HG03354 (cell line): ENCODE measurements around the gene TSNAX.

Experiments
- ATAC-seq: cut with Tn5 transposase; IDR thresholded peaks from one replicate; pipeline ENCODE4 v1.9.1; 2021; ENCODE audit warnings: mild to moderate bottlenecking; ENCODE audit not compliant: unreplicated experiment, poor library complexity, severe bottlenecking

TSNAX gene

DNA sequence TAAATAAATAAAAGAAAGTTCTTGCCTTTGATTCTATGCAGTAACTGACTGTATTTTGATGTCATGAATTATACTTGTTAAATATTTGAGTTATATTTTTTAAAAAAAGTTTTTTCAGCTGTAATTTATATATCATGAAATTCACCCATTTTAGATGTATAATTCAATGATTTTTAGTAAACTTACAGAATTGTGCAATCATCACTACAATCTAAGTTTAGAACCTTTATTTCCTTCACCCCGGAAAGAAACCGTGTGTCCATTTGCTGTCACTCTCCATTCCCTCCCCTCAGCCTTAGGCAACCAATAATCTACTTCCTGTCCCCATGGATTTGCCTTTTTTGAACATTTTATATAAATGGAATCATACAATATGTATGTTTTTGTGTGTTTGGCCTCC is 65.7 kb downstream of the TSNAX start:
- no peak for ATAC-seq

DNA sequence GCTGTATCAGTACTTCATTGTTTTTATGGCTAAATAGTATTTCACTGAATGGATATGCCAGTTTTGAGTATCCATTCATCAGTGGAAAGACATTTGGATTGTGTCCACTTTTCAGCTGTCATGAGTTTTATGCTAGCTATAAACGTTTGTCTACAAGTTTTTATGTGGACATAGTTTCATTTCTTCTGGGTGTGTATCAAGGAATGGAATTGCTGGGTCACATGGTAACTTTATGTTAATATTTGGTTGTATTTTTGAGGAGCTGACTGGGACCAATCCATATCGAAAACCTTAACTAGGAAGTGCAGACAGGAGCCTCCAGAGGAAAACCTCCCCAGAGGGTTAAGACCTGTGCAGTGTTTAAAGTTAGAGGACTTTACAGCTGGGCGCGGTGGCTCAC is 66.3 kb downstream of the TSNAX start:
- no peak for ATAC-seq

DNA sequence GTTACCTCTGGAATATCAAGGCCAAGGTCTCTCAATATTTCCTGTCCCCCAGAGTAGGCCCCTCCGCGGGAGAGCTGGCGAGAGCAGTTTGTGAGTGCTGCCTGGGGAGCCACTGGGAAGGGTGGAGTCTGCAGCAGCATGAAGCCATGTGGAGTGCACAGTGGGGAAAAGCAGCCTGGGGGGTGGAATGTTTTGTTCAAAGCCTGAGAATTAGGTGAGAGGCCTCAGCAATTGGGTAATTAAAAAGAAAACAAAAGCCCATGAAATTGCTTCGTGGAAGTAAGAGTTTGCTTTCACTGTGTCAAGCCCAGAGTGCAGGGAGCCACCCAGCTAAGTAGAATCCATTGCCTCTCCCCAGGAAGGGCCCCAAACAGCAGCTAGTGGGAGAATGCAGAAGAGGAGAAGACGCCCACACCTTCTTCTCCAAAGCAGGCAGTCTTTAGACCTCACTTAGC is 67.9 kb downstream of the TSNAX start:
- no peak for ATAC-seq

DNA sequence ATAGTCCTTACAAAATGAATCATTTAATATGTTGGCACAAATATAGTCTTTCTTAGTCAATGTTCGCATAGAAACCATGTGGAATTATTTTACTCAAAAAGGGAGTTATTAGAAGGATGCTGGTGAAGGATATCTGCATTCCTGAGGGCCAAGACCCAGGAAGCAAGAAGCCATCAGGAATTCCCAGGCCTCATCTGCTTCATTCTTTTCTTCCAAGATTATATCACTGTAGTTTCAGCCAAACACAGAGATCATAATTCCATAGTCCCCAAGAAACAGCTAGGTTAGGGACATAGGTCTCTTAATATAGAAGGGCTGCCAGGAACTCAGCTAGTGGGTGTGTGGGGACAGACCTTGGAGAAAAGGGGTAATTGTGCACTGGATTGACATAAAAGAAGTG is 69.5 kb downstream of the TSNAX start:
- ATAC-seq, result no peak

DNA sequence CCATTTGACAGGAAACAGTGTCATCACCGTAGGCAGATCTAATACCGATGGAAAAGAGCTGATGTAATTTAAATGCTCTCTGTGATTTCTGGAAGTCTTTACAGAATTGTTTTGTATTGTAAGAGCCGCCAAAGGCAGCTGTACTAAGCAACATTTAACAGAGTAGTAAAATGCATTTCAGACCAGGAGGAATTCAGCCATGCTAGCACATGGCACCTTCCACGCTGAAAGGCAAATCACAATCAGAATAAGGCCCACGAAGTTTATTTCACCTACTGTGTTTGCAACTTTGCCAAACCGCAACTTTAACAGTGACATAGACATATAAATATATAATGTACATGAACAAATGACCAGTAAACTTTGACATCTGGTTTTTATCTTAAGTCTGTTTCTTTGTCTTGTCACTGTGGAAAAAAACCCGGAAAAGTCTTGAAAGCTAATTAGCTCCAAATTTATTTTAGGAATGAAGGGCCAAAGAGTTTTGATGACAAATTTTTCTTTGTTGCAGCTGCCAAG is 72.0 kb downstream of the TSNAX start:
- no peak for ATAC-seq

DNA sequence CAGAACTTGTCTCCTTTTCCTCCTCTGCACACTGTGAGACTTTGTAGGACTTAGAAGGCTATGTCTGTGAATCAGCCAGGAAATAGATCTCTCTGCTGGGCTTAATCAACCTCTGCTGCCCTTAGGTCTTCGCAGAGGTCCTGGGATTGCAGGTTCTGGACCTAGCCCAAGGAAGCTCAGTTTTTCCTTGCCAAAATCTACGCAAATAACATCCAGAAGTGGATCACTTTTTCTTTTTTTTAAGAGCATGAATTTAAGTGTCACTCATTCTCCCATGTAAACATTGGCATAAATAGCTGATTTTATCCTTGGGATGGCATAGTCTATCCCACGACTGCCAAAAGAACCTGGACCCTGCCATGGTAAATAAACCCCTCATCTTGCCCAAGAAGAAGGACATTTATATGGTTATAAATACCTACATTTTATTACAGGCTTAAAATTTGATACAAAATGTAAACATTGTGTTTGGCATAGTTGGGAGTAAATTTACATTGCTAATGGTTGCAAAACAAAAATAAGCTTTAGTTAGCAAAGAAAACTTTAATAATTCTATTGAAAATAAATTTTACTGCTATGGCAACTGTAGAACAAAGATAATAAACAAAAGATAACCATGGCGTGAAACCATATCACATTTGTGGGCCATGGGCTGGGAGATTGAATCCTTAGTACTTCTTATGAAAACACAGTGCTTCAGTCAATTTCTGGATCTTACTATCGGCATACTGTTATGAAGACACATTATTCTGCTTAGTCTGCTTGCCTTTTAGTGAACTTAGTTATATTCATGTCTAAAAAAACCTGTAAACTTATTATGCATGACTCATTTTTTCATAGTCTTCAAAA is 73.6 kb downstream of the TSNAX start:
- no peak for ATAC-seq

DNA sequence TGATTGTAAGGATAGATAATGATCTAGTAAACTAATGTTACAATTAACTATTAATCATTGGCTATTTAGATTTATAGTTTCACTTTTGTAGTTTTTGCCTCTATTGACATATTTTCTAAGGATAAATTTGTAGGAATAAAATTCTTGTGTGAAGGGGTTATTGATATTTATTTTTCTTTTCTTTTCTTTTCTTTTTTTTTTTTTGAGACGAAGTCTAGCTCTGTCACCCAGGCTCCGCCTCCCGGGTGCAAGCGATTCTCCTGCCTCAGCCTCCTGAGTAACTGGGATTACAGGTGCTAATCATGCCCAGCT is 74.2 kb downstream of the TSNAX start:
- ATAC-seq, result no peak

DNA sequence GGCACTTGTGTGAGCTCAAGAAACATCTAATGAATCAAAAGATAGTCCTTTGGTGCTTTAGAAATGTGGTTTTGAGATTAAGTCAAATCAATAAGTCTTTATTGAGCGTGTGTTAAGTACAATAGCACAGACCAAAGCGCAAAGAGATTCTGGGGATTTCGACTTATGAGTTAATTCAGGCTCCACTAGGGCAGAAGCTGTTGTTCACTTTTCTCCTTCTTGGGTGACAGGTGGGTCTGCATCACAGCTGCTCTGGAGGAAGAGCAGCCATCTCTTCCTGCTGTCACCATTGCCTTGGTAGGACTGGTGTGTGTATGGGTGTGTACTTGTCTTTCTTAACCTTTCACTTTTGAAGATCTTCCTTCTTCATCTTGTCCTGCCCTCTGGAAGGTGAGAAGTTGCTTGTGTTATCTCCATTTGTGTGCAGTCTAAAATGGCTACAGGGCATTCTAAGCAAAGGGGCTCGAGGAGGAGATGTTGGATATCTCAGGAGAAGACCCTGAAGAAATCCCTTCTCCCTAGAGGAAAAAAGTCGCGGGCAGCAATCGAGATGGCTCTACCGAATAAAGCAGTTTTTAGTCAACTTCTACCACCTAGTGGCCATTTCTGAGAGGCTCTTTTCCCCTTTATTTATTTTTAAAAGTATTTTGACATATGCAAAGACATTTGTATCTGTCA is 75.3 kb downstream of the TSNAX start:
- peak; percentile 64 for ATAC-seq

DNA sequence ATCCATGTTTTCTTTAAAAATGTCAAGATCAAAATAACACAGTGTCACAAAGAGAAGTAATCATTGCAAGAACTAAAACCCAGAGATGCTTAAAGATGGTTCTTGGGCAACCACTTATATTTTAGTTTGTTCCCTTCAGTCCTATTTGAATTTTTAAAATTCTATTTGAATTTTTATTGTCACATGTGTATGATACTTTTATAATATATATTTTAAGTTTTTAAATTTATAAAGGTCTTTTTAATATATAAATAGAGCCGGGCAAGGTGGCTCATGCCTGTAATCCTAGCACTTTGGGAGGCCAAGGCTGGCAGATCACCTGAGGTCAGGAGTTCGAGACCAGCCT is 75.8 kb downstream of the TSNAX start:
- no peak for ATAC-seq

DNA sequence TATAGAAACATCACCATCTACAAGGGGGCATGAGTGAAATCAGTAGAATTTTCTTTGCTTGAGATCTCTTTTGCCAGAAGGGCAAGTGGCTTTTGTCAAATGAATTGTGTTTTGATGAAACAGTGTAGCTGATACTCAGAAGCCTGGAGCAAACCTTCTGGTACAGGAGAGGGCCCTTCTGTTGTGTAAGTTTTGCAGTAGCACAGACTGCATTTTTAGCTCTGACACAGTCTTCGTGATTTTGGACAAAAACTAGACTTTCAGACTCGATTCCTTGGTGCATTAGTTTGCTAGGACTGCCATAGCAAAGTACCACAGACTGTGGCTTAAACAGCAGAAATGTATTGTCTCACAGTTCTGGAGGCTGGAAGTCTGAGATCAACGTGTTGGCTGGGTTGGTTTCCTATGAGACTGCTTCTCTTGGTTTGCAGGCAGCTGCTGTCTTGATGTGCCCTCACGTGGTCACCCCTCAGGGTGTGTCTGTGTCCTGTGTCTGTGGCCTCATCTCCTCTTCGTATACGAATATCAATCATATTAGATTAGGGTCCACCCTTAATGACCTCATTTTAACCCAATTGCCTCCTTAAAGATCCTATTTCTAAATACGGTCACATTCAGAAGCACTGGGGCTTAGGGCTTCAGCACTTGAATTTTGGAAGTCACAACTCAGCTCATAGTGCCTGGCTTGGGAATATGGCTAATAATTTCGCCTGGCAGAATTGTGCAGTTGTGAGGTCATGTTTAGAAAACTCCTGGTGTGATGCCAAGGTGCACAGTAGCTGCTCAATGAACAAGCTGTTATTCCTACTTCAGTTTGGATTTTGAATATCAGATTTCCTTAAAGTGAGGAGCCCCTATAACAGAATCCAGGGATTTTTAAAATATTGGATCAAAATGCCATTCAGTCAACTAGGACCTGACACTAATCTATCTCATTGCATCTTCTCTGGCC is 77.0 kb downstream of the TSNAX start:
- ATAC-seq, result no peak

DNA sequence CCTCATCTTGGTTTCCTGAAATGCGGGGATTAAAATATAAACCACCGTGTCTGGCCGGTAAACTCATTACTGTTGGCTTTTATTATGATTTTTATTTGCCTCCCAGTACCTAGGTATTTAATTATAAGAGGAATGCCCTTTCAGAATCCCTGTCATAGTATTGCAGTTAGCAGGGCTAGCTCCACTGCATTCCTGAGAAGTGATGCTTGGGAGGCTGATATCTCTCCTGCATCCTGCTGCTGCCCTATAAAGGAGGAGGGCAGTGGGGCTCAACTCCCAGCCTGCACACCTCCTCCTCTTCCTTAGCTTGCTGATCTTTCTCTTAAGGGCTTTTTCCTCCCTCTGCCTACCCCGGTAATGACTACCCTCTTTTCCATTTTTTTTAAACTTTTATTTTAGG is 78.2 kb downstream of the TSNAX start:
- no peak for ATAC-seq

DNA sequence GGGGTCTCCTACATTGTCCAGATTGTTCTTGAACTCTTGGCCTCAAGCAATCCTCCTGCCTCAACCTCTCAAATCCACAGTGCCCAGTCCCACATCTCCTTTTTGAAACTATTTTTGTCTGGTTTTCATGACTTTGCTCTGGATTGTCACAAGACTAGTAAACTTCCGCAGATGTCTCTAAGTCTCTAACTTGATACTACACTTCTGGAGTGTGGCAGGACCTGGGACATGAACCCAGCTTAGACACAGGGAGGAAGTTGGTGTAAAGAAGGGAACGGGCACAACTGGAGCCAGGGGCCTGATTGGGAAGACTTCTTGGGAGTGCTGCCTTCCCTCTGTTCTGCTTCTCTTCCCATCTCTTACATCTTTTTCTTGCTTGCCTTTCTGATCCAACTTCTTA is 81.9 kb downstream of the TSNAX start:
- no peak for ATAC-seq

DNA sequence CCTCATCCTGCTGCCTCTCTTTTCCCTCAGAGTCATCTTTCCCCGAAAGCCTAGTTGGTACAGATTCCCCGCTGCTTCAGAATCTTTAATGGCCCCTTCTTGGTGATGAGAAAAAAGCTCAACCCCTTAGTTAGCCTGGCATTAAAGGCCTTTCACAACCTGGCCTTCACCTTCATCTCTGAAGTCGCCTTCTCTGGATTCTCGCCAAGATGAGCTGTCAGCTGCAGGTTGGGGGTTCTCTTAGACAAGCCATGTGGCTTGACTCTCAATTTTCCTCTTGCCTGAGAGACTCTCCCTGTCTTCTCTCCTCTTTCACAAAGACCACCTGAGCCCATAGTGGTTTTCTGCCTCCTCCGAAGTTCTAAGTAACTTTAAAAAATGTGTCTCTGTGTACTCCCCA is 82.6 kb downstream of the TSNAX start:
- no peak for ATAC-seq

DNA sequence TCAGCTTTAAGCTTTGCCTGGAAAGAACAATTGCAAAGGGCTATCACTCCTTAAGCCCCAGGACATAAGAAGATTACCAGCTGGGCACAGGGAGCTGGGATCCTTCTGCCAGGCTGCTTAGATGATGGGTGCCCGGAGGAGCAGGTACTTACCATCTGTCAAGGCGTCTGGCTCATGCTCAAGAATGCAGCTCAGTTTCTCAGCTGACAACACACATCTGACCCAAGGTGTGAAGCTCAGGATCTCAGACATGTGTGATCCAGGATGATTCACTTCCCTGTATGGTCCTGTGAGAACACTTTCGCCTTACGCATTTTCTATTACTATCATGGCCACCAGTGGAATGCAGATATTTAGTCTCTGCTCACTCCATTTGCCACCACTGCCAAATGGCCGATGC is 83.4 kb downstream of the TSNAX start:
- no peak for ATAC-seq

DNA sequence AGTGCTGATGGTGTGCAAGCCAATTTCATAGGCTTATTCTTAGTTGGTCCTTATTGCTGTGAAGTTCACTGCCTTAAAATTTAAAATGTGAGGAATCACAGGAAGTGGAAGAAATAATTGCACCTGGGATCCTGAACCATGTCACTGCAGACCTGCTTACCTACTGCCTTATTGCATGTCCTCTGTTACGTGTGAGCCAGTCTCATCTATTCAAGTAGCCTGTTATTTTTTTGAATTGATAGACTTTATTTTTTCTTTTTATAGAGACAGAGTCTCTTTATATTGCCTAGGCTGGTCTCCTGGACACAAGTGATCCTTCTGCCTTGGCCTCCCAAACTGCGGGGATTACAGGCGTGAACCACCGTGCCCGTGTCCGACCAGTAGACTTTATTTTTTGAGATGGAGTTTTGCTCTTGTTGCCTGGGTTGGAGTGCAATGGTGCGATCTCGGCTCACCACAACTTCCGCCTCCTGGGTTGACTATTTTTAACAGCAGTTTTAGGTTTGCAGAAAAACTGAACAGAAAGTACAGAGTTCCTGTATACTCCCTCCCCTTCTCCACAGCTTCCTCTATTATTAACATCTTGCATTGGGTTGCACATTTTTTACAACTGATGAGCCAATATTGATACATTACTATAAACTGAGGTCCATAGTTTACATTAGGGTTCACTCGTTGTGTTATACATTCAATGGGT is 84.1 kb downstream of the TSNAX start:
- ATAC-seq, result peak; percentile 98

DNA sequence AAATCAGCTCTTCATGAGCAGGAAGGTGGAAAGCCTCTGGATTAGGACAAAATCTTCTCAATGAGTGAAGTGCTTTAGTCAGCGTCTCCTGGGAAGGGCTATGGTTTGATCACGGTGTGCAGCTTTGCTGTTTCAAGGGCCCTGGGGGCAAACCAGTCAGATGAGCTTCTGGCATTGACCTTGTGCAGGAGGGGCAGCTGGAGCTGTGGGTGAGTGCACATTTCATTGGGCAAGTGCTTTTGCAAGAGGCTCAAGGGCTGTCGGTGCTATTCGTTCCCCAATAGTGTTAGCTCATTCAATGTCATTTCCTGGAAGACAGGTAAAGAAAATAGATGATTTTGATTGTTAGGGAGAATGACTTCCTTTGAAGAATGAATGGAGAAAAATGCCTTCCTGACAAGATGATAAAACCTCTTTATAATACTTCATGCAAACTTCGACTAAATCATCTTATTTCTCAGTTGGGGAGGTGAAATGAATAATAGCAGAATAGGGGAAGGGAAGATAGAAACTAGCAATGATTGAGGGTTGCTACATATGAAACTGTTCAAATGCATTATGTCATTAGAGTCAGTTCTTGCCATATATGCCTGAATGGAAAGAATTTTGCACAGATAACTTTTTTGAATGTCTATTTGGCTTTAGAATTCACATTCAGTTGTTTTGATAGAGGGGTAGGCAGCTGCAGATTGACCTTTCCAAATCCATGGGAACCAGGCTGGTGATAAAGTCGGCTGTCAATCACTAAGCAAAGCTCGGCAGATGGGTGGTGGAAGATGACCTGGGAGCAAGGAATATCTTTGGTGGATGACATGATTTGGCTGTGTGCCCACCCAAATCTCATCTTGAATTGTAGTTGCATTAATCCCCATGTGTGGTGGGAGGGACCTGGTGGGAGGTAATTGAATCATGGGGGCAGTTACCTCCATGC is 85.2 kb downstream of the TSNAX start:
- ATAC-seq, result no peak
